Measurements from ENCODE around the gene CCN5.

DNA sequence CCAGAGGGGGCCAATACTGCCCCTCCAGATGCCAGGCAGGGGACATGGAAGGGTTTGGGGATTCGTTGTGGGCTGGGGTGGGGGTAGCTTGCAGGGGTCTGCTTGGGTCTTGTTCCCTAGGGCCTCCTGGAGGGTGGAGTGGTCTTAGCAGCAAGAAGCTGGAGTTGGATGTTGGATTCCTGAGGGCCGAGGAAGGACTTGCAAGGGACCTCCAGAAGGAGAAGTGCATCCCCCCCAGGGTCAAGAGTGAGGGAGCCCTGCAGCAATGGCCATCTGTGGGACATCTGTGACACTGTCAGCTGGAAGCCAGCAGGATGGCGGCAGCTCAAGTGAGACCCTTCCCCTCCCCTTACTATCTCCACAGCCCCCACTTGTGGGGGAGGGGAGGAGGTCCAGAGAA, 25.4 kb upstream of the CCN5 start:
- TF ChIP-seq YY1 (IDR thresholded peaks at IDR 0.05; ENCODE audit: insufficient read depth, insufficient read length) (no peak), SUZ12 (IDR thresholded peaks at IDR 0.05; ENCODE audit: extremely low read depth, insufficient read depth, insufficient read length) (no peak), ZNF274 (IDR thresholded peaks at IDR 0.05; ENCODE audit: low read depth, low read length) (no peak)

Data from NT2/D1 (cell line).